Activated T-cell treated with anti-CD3 and anti-CD28 coated beads for 1 hour (primary cell): ENCODE results near the gene HHAT.

Source experiments
- DNase-seq: peaks from one replicate; pipeline ENCODE4 v3.0.0-alpha.2; 2020; ENCODE audit warnings: low read depth

The HHAT gene

DNA sequence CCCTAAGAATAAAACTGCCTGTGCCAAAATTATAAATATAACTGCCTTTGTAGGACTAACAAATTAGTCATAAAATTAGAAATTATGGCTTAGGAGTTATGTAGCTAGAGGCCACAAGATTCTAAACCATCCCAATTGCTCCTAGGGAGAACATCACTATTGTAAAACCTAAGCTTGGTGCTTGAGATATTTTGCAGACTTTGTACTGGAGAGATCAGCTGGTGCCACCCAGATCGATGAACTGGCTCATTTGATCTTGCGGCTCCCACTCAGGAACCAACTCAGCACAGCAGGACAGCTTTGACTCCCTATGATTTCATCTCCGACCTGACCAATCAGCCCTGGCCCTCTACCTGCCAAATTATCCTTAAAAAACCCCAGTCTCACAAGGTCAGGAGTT is 30.6 kb downstream of the HHAT start:
- DNase-seq: no peak

DNA sequence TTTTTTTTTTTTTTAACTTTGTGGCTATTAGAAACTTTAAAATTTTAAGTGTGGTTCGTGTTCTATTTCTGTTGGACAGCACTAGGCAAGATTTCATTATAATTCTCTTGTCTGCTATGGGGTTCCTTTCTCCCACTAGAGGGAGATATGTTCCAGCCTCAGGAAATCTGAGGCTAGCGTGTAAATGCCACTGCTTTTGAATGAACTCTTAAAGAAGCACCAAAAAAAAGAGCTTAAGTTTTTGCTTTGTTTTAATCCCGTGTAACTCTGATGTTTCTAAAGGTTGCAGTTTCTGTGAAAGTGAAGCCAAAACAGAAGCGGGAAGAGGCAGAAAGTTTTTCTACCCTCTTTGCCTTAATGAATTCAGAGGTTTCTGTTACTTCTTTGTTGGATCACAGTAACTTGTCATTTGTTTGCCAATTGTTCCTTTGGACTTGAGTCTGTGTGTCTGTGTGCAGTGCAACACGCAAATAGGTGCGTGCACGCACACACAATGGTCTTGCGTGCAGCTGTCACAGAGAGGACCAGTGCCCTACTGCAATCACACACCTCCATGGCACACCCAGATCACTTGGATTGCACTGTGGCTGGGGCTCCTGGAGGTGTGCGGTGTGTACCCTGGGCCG is 32.3 kb downstream of the HHAT start:
- no peak for DNase-seq

DNA sequence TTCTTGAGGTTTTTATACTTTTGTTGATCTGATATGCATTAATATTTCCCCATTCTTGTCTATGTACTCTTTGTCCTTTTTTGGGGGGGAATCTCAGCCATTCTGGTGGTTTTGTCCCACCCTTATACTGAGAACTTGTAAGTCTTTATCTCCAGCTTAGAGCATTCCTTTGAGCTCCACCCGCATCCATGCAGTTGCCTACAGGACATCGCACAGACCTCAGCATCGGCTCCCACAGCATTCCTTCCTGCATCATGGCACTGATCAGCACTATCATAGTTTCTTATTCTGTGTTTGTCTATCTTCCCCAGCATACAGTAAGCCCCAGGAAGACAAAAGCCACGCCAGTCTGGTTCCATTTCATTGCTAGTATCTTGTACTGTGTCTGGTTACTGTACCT is 33.0 kb downstream of the HHAT start:
- no peak for DNase-seq

DNA sequence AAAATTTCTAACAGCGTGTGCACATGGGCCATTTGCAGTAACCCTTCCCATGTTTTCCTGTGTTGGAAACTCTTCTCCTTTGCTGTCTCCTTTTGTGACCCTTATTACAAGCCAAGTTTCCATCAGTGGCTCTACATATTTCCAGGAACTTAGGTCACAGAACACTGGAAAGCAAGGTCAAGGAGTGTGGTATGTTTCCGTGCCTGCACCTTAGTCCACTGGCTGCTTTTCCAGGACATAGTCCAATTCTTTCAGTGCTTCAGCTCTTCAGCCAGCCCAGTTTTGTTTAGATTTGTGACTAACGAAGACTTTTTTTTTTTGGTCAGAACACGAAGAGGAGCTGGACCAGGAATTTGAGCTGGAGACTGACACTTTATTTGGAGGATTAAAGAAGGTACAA is 33.8 kb downstream of the HHAT start:
- DNase-seq: no peak

DNA sequence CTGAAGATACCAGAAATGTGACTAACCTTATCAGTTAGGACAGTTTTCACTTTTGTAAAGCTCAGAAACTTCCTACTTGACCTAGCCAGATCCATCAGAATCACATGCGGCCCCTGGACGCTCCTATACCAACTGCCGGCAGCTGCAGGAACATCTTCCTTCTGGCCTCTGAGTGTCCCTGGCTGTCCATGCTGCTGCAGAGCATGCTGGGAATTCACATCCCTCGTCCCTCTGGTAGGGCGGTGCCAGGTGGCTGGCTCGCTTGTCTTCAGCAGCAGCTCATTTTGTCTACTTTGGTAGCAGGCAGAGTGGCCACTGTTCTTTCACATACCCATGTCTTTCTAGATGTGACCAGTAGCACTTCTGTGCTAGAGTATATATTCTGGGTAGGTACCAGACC is 34.4 kb downstream of the HHAT start:
- no peak for DNase-seq

DNA sequence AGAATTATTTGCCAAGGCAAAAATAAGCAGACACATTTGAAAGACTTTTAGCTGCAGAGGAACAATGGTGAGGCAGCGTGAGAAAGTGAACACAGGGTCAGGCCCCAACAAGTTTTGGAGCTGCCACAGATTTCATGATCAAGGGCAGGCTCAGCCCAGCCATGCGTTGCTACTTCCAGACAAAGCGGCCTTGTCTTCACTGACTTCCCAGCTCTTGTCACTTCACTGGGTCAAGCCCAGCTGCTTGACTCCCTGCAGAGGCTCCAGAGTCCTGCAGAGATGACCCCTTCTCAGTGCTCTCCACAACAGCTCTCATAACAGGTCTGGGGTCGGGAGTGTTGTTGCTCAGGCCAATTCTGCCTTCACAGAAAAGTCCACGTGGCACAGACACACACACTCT is 35.8 kb downstream of the HHAT start:
- no peak for DNase-seq

DNA sequence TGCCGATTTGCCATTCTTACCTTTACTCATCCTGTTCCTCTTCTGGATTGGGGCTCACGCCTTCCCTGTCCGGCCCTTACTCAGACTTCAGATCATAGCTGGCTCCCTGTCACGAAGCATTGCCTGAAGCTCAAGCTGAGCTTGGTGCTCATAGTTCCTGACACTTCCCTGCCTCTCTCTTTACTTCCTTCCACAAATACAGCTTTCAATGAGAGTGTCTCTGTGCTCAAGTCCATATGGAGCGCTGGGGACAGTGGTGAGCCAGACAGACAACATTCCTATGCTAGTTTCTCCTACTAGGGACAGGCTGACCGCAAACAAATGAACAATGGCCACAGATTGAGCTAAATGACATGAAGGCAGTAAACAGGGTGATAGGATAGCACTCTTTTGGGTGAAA is 38.1 kb downstream of the HHAT start:
- DNase-seq: no peak

DNA sequence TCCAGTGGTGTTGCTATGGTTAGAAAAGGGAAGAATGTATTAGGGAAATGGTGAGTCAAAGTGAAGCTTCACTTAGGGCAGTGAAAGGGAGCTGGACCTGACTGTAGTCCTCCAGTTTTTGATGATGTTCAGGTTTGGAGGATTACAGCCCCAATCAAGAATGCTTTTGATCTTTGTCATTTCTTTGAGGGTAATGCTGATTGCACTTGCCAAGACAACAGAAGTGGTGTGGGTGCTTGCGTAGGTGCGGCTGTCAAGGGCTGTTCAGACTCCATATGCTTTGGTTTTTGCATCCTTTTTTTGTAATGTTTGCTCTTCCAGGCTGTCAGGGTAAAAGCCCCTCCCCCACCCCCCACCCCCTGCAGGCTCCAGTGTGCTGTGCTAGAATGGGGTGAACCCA is 38.9 kb downstream of the HHAT start:
- no peak for DNase-seq

DNA sequence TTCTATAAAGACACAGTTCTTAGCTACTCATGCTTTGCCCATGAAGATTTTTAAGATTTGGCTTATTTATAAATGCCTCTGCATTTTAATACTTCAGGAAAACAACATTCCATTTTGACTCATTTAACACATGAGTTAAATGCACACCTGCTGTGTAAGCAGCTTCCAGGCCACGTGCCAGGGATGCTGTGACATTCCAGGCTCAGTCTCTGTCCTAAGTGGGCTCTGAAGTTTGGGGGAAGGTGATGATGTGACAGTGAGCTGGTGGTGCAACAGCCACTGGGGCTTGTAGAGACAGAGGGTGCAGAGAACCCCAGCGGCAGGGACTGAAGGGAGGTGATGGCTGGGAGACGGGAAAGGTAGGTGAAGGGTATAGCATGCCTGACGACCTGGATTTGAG is 40.7 kb downstream of the HHAT start:
- DNase-seq: no peak

DNA sequence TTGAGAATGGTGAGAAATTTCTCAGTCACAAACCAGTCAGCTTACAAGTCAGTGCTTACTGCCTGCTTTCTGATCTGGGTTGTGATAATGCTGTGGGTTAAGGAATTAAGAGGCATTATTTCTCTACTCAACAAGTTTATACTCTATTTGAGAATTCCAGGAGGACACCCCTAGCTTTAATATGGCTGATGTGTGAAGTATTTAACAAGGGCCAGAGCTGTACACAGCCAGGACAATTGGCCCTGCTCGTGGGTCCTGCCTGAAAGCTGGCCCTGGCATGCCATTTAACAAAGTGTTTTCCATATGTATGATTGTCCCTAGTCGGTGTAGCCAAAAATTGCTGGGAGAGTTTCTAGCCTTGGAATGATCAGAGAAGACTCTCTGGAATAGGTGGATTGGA is 43.2 kb downstream of the HHAT start:
- no peak for DNase-seq

DNA sequence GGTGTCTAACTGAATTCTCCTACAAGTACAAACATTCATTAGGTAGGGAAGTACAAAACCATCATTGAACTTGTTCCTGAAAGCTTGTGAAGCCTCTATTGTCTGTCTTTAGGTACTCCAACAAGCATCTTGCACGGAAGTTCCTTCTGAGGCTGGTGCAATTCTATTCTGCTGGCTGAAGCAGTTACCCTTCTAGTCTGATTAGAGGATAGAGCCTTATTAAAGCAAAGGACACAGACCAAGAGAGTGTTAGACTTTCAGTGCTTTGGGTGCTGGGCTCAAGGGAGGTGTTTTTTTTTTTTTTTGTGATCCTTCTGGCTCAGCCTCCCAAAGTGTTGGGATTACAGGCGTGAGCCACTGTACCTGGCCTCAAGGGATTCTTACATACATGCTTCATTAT is 43.8 kb downstream of the HHAT start:
- DNase-seq: no peak

DNA sequence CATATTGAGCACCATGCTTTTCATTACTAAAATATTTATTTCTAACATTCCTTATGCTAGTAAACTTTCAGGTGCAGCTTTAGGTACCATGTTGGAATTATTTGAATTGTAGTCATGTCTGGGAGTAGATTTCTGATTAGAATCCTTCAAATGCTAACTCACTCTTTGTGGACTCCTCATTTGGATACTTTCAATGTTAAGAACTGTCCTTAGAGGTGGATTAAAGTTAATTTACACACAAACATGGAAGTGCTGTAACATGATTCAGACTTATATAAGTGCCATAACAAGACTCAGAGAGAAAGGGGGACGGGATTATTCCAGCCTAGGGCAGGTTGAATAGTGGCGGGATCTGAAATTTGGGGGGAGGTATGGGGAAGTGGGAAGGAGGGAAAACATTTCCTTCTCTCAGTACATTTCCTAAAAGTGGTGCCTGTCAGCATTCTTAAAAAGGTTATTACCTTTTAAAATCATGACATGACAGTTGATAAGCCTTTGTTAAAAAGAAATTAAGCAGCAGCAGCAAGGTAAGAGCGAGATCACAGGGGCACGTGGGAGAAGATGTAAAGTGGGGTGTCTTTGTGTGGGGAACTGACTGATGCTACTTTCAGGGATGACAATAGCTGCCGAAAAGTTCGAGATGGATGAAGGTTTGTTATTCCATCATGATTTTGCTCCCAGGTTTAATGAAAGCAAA is 44.4 kb downstream of the HHAT start:
- DNase-seq: no peak

DNA sequence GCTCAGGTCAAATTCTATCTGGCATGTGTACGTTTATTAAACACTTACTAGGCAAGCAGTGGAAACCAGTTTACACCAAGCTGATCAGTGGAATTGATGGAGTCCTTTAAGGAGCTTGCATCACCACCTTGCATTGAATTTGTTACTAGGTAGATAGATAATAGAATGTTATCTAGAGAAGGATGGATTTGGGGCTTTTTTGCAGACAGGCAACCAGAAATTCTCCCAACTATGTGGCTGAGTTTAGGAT is 44.9 kb downstream of the HHAT start:
- no peak for DNase-seq

DNA sequence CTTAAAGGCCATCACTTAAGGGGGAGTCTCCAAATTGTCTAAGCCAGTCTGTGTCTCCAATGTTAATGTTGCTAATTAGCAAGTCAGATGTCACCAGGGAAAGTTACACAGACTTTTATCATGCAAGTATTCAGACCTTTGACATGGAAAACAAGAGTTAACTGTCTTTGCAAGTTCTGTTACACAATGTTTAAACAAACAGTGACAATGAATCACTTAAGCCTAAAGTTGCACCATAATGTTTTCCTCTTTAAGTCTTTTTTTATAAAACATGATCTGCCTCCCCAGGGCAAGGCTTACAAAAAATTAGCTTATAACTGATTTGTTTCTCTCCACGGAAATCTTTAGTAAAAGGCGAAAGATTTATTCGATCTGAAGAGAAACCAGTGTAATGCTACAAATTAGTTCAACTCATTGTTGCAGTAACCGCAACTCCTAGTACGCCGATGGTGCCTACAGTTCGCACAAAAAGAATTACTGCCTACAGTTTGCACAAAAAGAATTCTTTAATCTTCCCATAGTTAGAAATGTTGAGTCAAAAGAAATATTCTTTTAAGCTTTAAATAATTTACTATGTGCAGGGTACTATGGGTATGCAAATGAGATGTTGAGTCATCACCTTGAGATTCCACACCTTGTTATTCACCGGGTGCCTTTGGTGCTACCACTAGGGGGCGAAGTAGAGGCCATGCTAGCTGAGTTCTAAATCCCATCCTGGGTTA is 45.3 kb downstream of the HHAT start:
- peak; percentile 34 for DNase-seq

DNA sequence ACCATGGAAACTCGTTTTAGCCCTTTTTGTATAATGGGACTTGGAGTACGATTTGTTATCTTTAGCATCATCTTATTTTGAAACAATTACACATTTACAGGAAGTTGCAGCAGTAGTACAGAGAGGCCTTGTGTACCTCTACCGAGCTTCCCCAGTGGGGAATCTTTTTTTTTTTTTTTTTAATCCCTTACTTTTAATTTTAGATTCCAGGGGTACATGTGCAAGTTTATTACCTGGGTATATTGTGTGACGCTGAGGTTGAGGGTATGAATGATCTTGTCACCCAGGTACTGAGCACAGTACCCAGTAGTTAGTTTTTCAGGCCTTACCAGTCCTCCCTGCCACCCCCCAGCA is 45.9 kb downstream of the HHAT start:
- no peak for DNase-seq

DNA sequence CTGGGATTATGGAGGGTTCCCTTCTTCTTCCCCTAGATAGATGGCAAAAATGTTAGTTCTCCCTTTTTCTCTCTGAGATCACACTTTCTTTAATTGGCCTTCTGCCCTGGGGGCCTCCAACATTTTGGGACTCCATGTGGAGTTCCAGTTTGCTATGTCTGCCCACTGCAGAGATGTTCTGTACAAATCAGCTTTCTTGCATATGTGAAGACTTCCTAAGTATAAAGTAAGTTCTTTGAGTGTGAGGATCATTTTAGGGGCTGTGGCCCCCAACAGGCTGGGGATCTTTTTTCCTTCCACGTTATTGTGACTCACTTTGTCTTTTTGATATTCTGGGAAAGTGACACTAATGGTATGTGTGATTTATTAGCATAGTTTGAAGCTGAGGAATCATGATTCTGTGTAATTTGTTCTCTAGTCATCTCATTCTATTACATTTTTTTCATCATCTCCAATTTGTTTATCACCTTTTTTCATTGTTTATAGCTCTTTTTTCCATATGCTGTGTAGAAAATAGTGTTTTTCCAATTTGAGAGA is 48.2 kb downstream of the HHAT start:
- DNase-seq: no peak

DNA sequence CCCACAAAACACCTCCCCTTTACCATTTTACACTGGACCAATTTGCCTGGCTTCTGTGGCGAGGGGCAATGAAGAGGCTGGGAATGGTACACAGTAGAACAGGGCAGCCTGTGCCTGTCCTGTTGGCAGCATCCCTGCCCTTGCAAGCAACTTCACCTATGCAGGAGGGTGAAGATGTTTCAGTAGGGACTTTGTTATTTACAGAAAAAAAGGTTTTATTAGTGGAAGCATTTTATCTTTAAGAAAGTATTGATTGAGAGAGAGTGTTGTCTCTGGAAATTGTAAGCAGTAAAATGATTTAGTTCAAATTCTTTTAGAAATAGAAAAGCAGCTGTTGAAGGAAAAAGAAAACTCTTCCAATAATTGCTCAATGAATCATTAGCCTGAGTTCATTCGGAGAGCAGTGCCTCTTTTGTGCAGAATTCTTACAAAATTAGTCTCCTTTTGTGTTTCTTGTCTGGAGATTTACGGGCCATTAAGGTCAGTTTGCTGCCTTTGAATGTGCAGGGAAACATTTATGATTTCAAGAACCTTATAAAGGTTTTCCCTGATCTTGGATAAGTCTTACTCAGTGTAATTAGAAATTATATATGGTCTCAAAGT is 49.1 kb downstream of the HHAT start:
- no peak for DNase-seq

DNA sequence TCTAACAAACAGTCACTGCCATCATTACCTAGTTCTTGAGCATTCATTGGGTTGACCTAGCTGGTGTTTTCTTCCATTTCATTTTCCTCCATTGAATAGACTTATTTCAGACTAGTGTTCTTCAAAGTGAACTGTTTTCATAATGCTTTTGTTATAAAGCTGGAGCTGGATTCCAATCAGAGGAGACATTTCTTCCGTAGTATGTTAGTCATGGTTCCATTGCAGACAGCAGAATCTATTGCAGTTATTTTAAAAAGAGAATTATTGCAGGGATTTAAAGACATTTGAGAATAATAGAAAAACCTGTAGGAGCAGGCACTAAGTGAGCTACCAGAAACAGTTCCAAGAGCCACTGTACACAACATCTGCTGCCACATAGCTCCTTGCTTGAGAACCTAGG is 50.0 kb downstream of the HHAT start:
- no peak for DNase-seq

DNA sequence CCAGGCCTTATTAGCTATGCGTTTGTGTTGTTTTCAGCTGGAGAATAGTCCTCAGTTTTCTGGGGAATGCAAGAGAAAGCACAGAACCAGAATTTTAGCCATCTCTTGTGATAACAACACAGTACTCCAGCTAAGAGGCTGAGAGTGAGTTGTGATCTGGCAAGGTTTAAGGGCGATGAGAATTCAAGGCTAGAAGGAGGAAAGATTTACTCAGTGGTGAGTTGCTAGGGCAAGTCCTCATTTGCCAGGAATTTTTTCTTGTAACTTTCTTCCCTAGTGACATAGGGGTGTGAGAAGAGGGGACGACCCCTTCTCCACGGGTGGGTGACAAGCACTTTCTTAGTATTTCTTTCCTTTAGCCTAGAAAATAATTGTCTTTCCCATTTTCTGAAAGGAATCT is 53.2 kb downstream of the HHAT start:
- no peak for DNase-seq

DNA sequence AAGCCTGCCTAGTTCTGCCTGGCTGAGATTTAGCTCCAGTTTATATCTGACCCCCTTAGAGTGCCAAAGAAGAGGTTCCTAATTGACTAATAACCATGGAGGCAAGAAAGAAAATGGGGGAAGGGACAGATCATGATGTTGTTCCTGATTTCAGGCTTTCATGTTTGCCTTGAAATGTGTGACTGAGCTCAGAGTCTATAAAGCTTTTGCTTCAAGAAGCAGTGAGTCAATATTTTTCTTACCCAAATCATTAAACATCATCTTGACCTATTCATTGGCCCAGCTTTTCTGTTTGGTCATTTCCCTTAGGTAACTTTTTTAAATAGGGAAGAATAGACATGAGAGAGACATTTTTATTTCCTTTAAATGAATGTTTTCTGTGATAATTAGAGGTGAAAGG is 55.9 kb downstream of the HHAT start:
- DNase-seq: no peak

DNA sequence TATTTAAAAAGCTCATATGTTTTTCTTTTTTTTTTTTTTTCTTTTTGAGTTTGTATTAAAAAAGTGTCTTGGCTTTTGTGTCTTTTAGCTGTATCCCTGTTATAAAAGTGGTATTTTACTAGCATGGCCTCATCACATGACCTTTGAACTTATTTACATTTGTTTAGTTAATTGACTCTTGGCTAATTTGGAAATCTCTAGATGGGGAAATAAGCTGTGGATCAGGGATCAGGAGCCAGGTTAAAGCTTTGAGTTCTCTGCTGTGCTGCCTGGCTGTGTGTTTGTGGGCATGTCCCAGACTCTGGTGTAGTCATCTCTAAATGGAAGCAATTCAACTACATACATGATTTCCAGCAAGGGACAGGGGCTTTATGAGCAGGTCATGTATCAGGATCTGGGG is 56.5 kb downstream of the HHAT start:
- DNase-seq: no peak

DNA sequence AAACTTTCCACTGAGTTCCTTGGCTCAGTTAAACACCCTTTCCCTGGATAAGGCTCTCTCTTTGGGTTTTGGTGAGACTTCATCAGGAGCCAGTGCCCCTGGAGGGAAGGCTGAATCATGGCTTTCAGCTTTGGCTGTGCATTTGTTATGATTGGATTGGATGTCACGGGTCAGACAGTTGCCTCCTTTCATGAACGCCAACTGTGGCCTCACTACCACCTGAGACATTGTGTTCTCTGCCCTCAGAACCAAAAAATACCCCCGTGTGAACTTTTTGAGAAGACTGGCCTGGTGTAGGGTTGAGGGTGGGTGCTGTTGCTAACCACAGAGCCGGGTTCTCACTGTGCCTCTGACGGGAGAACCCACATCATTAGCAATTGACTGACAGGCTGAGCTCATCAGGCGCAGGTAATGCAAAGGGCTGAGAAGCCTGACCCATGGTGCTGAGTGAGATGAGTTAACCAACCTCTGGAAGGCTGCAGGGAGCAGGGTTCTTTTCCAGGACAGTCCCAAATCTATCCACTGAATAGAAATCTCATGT is 65.6 kb downstream of the HHAT start:
- DNase-seq: no peak

DNA sequence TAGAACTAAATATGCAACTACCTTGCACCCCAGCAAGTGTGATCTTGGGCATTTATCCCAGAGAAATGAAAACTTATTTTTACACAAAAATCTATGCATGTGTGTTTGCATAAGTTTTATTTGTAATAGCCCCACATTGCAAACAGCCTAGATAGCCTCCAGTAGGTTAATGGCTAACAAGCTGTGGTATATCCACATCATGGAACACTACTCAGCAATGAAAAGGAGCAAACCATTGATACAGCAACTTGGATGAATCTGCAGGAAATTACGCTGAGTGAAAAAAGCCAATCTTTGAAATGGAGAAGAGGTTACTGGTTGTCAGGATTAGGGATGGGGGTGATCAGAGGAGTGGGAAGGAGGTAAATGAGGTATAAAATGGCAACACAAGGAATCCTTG is 67.8 kb downstream of the HHAT start:
- no peak for DNase-seq
